Cardiac fibroblast (primary cell): ENCODE data around the gene HAND2.

ENCODE experiments used
- DNase-seq, 2 donors: peaks; one replicate each; pipeline versions ENCODE4 v3.0.0 to v3.0.0-alpha.2; 2010; ENCODE audit warnings: low read depth in 2 of 2
- H3K4me3 ChIP-seq, 2 donors: replicated peaks in 1 of 2; 1 replicate in 1 of 2; 2 replicates in 1 of 2; pipeline ENCODE4 v1.5.1; 2011; ENCODE audit warnings: low read depth in 2 of 2, low read length in 2 of 2, mild to moderate bottlenecking in 2 of 2, moderate library complexity in 1 of 2
- CTCF ChIP-seq: IDR thresholded peaks from one replicate; pipeline ENCODE4 v1.5.1; 2011; ENCODE audit warnings: low read depth, mild to moderate bottlenecking, low read length, inconsistent platforms

Gene HAND2

DNA sequence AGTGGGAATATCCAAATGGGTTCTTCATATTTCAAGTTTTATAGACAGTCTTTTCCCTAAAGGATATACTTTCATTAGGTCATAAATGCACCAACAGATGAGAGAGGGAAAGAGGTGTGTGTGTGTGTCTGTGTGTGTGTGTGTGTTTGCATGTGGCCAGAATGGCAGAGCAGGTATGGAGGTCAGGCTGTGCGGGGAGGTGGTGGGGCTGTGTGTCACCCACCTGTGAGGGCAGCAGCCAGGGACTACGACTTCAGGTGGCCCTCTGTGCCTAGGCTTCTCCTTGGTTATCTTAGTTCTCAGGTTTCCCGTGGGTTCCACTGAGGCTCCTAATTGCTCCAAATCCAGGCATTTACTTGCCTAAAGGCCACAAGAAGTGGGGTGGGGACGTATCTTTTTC, 14.6 kb downstream of the HAND2 start:
- no peak for DNase-seq
- TF ChIP-seq CTCF = no peak
- no peak overlapping the region for H3K4me3 ChIP-seq

DNA sequence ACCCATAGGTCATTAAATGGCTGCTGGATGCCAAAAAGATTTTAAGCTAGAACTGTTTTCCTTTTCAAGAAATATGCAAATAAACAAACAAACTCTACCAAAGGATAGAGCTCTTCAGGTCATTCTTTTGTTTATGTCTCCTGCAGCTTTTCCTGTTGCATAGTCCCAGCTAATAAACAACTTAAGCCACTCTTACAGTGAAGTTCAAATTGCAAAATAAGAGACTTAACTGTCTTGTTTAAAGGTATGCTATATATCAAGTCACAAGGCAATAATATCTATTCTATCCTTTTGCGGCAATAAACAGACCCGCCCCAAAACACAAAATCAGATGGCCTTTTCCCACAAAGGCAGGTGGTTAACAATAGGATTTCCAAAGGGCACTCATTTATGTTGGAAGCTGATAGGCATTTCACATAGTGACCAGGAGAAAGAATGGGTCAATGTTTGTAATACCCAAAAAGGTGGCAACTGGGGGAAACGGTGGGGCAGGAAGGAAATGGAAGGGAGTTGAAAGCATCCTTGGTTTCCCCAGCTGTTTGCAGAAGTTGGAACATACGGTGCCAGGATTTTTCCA, 15.3 kb downstream of the HAND2 start:
- TF ChIP-seq CTCF = no peak
- no peak overlapping the region for H3K4me3 ChIP-seq
- no peak for DNase-seq

DNA sequence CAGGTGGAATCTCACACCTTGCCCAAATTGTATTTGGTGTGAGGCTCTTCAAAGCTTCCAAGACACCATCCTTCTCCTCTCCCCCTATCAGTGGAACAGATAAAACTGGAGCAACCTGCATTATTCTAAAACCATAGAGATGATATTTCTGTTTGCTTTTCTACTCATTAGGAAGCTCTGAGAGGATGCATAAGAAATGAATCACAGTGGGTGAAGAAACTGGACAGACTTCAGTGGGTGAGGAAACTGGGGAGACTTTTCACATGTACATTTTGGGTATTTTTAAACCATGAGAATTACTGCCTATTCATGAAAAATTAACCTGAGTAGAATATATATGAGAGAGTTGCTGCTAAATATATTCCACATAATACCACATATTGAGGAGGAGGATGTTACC, 16.4 kb downstream of the HAND2 start:
- TF ChIP-seq CTCF = no peak

GRCh38 chr4:173511787-173512361, 18.2 kb downstream of the HAND2 start:
- no peak for TF ChIP-seq CTCF
- DNase-seq = no peak
- no peak overlapping the region for H3K4me3 ChIP-seq

More for the DNA sequence above, 16.4 kb downstream of the HAND2 start:
- peak in 1 of 2 donors; percentile 51 for DNase-seq
- H3K4me3 ChIP-seq = no peak overlapping the region

GRCh38 chr4:173509036-173510001, 20.7 kb downstream of the HAND2 start:
- peak; percentile 68 to 77 for DNase-seq
- no peak for TF ChIP-seq CTCF
- peak overlapping the region; percentile 40 to 52 for H3K4me3 ChIP-seq

DNA sequence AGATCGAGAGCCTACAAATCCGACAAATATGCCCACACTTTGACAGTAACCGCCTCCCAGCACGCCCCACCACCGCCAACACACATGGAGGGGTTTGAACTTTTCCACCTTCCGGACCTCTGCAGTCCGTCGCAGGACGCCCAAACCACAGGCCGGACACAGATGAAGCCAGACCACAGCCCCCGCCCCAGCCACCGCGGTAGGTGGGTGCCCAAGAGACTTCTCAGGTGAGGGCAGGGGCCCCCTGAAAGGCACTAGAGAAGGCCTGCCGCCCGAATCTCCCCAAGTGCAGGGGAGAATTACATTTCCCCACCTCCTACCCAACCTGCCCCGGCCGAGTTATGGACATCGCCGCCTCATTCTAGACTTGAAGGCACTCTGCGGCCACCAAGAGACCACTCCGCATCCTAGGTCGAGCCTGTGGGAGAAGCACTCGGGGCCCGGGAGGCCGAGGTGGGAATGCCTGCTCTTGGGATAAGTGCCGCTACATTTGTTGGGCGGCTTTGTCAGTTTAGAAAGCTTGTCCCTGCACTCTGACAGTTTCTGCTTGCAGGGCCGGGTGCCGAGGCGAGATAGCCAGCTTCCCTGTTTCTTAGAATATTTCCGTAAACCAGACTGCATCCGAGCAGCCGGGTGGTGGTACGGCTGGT, 21.5 kb downstream of the HAND2 start:
- H3K4me3 ChIP-seq = no peak overlapping the region
- DNase-seq = no peak
- TF ChIP-seq CTCF = no peak
